HEK293T (cell line): ENCODE results near the gene SERPINA9.

Experiments used
- CTCF ChIA-PET: fragments of 350-600 bp; formaldehyde crosslinking; extraction: SDS; loops from one replicate; lab custom pipeline; 2021; ENCODE audit warnings: antibody characterized with exemption, inconsistent platforms; lab: Yijun Ruan, JAX
- POLR2A ChIA-PET: fragments of 350-600 bp; formaldehyde crosslinking; extraction: SDS; loops from one replicate; lab custom pipeline; 2020; ENCODE audit warnings: antibody characterized with exemption, inconsistent platforms; lab: Yijun Ruan, JAX
- DNase-seq: peaks from one replicate; pipeline ENCODE4 v3.0.0; 2012; ENCODE audit warnings: mixed read lengths; ENCODE audit errors: extremely low spot score
- ARNT ChIP-seq: fragments of 450-650 bp; IDR thresholded peaks from 2 replicates; pipeline ENCODE4 v1.6.1; 2017; ENCODE audit warnings: mild to moderate bottlenecking
- BHLHE40 ChIP-seq: fragments of 450-650 bp; IDR thresholded peaks from 2 replicates; pipeline ENCODE4 v1.6.1; 2016; ENCODE audit warnings: mild to moderate bottlenecking, moderate library complexity, borderline replicate concordance
- CTBP1 ChIP-seq: fragments of 450-650 bp; IDR thresholded peaks from 2 replicates; pipeline ENCODE4 v1.6.1; 2016; ENCODE audit warnings: borderline replicate concordance
- ELF4 ChIP-seq: fragments of 450-650 bp; IDR thresholded peaks from 2 replicates; pipeline ENCODE4 v1.6.1; 2017; ENCODE audit warnings: antibody characterized with exemption
- FOXA1 ChIP-seq: fragments of 450-650 bp; IDR thresholded peaks from 2 replicates; pipeline ENCODE4 v1.6.1; 2016; ENCODE audit warnings: mild to moderate bottlenecking
- FOXK2 ChIP-seq: fragments of 450-650 bp; IDR thresholded peaks from 2 replicates; pipeline ENCODE4 v1.6.1; 2016; ENCODE audit warnings: mild to moderate bottlenecking
- FOXM1 ChIP-seq: fragments of 450-650 bp; IDR thresholded peaks from 2 replicates; pipeline ENCODE4 v1.6.1; 2017; ENCODE audit warnings: mild to moderate bottlenecking, borderline replicate concordance
- HDGF ChIP-seq: fragments of 450-650 bp; IDR thresholded peaks from 2 replicates; pipeline ENCODE4 v1.6.1; 2017; ENCODE audit warnings: antibody characterized with exemption, borderline replicate concordance
- L3MBTL2 ChIP-seq: fragments of 450-650 bp; conservative IDR thresholded peaks from 2 replicates; pipeline ENCODE4 v1.6.1; 2016; ENCODE audit warnings: mild to moderate bottlenecking
- LEF1 ChIP-seq: fragments of 450-650 bp; IDR thresholded peaks from 2 replicates; pipeline ENCODE4 v1.6.1; 2017; ENCODE audit warnings: mild to moderate bottlenecking, borderline replicate concordance
- NFRKB ChIP-seq: fragments of 450-650 bp; IDR thresholded peaks from 2 replicates; pipeline ENCODE4 v1.6.1; 2016; ENCODE audit warnings: mild to moderate bottlenecking, moderate library complexity
- PKNOX1 ChIP-seq: fragments of 450-650 bp; IDR thresholded peaks from 2 replicates; pipeline ENCODE4 v1.6.1; 2016
- SP1 ChIP-seq: fragments of 450-650 bp; IDR thresholded peaks from 2 replicates; pipeline ENCODE4 v1.6.1; 2017
- SUZ12 ChIP-seq: fragments of 450-650 bp; IDR thresholded peaks from 2 replicates; pipeline ENCODE4 v1.6.1; 2016; ENCODE audit warnings: mild to moderate bottlenecking
- TARDBP ChIP-seq: fragments of 450-650 bp; IDR thresholded peaks from 2 replicates; pipeline ENCODE4 v1.6.1; 2016
- ZNF384 ChIP-seq: fragments of 450-650 bp; IDR thresholded peaks from 2 replicates; pipeline ENCODE4 v1.6.1; 2016

Gene SERPINA9

GRCh38 chr14:94465042-94465441 is 11.0 kb downstream of the SERPINA9 start:
- TF ChIP-seq NFRKB (no peak), LEF1 (no peak), FOXA1 (no peak), PKNOX1 (no peak), HDGF (no peak), TARDBP (no peak), BHLHE40 (no peak), SUZ12 (no peak), CTBP1 (no peak), ZNF384 (no peak), SP1 (no peak), ARNT (no peak)
- POLR2A ChIA-PET, result no interaction called here
- DNase-seq, result no peak
- CTCF ChIA-PET, result interaction anchor here (0.8 kb wide), 1 partner anchor 21 kb away, joined by 3 read pairs; no protein-coding TSS in a partner anchor

GRCh38 chr14:94464290-94464689 is 11.7 kb downstream of the SERPINA9 start:
- POLR2A ChIA-PET, result no interaction called here
- DNase-seq, result no peak
- TF ChIP-seq PKNOX1, result no peak
- TF ChIP-seq TARDBP, result no peak
- TF ChIP-seq BHLHE40, result no peak
- no peak for TF ChIP-seq FOXM1
- TF ChIP-seq FOXK2, result no peak
- TF ChIP-seq ARNT, result no peak
- no peak for TF ChIP-seq SP1
- TF ChIP-seq CTBP1, result no peak
- TF ChIP-seq LEF1, result no peak
- TF ChIP-seq NFRKB, result no peak
- TF ChIP-seq FOXA1, result no peak
- TF ChIP-seq L3MBTL2, result no peak
- no peak for TF ChIP-seq SUZ12
- no peak for TF ChIP-seq ZNF384
- no peak for TF ChIP-seq HDGF
- TF ChIP-seq ELF4, result no peak
- CTCF ChIA-PET, result no interaction called here

GRCh38 chr14:94462763-94463572 is 13.0 kb downstream of the SERPINA9 start:
- ChIA-PET CTCF (no interaction called here), POLR2A (no interaction called here)
- DNase-seq, result no peak
- TF ChIP-seq PKNOX1, result no peak
- no peak for TF ChIP-seq ARNT
- TF ChIP-seq L3MBTL2, result no peak
- no peak for TF ChIP-seq SUZ12
- TF ChIP-seq SP1, result no peak
- TF ChIP-seq ZNF384, result no peak
- no peak for TF ChIP-seq TARDBP
- TF ChIP-seq NFRKB, result no peak
- no peak for TF ChIP-seq CTBP1
- no peak for TF ChIP-seq BHLHE40
- no peak for TF ChIP-seq LEF1

GRCh38 chr14:94462219-94462551 is 13.8 kb downstream of the SERPINA9 start:
- TF ChIP-seq LEF1 (no peak), NFRKB (no peak), FOXM1 (no peak), SP1 (no peak), FOXK2 (no peak), ZNF384 (no peak), PKNOX1 (no peak), TARDBP (no peak), CTBP1 (no peak), BHLHE40 (no peak), ARNT (no peak), ELF4 (no peak), L3MBTL2 (no peak), HDGF (no peak), FOXA1 (no peak), SUZ12 (no peak)
- ChIA-PET POLR2A (no interaction called here), CTCF (interaction anchor here (1.5 kb wide), 1 partner anchor 24 kb away, joined by 4 read pairs; no protein-coding TSS in a partner anchor)
- DNase-seq, result no peak

- POLR2A ChIA-PET, result no interaction called here
- TF ChIP-seq TARDBP (no peak), FOXM1 (no peak), ELF4 (no peak), CTBP1 (no peak), NFRKB (no peak), LEF1 (no peak), SP1 (no peak), FOXK2 (no peak), BHLHE40 (no peak), ZNF384 (no peak), HDGF (no peak), SUZ12 (no peak), ARNT (no peak), FOXA1 (no peak), L3MBTL2 (no peak), PKNOX1 (no peak)
- CTCF ChIA-PET, result interaction anchor here (1.5 kb wide), 1 partner anchor 25 kb away, joined by 4 read pairs; no protein-coding TSS in a partner anchor
- no peak for DNase-seq
These were observed 14.3 kb downstream of the SERPINA9 start for GRCh38 chr14:94461526-94462218.
